IPS DF 4.7 (cell line): ENCODE data around the gene PARVA.

Experiments used
- DNase-seq: peaks from one replicate; pipeline ENCODE4 v3.0.0-alpha.2; 2013; ENCODE audit warnings: low spot score; ENCODE audit errors: extremely low read depth

Gene PARVA

DNA sequence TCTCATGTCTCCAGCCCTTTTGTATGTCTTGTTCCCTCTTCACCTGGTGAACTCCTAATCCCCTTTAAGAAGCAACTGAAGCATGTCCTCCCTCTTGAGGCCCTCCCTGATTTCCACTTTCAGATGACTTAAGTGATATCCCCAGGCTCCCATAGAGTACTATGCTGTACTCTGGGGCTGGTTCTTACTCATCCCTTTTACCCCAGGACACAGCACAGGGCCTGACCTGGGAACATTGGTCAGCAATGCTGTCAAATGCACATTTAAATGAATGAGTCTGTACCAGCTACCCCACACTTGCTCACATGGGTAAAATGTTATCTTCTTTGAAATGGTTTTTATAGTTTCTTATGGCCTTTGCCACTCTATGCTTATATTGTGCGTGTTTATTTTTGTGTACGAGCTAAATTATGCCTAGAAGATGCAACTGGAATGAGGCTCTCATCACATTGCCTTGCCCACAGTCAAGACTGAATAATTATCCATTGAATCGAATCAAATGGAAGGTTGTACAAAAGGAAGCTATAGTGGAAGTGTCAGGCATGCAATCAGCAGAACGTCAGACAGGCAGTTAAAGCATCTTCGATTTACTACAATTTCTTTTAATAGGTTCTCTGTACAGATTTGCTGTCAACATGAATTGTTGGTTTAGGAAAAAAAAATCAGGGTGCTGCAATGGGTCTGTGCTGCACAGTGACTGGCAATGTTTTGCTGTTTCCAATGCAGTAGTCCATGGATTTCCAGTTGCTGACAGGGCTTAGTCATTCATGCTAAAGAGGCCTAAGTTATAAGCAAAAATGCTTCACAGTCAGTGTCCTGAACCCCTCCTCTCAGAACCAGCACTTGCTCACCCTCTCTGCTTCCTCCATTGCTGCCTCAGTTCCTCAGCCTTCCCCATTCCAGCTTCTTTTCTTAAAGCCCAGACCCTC is 79.5 kb downstream of the PARVA start:
- DNase-seq: no peak

DNA sequence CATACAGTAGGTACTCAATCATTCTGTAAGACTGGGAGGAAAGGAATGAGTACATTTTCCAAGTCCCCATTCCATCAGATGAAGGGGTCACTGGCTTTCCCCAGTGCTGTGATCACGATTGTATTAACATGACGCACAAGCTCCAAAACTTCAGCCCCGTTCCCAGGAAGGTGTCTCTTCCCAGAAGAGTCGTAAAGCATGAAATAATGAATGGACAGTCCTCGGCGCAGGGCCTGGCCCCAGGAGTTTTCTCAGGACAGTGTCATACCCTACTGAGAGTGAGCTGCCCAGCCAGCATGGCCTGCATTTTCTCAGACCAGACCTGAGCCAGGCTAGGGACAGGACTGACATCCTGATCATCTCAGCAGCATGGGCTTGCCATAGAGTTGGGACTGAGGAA is 80.7 kb downstream of the PARVA start:
- DNase-seq: no peak

DNA sequence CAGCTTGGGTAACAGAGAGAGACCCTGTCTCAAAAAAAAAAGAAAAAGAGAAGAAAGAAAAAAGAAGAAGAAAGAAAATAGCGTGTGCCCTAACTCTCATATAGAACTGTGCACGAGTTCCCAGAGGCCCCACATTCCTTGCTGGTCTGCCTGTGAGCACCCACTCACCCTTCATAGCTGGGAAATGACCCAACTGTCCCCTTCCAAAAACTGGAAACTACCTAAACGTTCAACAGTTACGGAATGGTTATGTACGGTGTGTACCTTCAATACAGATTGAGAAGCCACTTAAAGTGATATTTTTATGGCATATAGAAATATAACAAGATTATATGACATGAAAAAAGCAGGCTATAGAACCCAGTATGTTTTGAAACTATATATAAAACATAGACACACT is 82.0 kb downstream of the PARVA start:
- DNase-seq: no peak

DNA sequence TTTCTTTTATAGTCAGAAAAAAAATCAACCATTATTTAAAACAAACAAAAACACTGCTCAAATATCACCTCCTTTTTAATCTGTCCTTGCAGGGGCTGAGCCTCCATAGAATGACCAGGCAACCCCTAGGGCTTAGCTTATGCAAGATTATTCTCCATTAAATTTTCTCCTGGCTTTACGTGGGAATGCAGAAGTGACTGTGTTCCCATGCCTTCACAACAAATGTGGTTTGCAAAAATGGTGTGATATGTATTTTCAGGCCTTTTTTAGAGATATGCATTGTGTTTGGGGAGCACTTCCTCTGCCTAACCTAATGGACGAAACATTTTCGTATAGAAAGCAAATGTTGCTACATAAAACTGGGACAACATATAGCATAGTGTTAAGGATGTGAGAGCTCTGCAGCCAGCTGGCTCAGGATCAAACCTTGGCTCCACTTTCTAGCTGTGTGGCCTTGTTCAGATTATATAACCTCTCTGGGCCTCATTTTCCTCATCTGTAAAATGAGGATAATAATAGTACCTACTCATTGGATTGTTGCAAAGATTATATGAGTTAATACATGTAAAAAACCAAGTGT is 82.6 kb downstream of the PARVA start:
- no peak for DNase-seq

DNA sequence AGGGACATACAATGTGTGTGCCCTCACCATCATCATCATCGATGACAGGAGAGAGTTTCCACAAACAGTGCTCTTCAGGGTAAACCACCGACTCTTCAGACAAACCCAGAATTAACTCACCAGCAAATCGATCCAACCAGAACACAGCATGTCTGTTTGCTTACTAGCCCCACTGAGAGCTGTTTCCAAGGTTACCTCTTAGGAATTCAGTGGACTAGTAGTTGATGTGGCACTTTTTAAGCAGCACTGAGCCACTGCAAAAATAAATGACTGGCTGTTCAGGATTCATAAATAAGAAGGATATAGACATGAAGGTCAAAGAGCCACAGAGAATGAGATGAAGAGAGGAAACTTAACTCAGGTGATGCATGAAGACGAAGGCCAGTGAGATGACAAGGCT is 83.1 kb downstream of the PARVA start:
- no peak for DNase-seq

DNA sequence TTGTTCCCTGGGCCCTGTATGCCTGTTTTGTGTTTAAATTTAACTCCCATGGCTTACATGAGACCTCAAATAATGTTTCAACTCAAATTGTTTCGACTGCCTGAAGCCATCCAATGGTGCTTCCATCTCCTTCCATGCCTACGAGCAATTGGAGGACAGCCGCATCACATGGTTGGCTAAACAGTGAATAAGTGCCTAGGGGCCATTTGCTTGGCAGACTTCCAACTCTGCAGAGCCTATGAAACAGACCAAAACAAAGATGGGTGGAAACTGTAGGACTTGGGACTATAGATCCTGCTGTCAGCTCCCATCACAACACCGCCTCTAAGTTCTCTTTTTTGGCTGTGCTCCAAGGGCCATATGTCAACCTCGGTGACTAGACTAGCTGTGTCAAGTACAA is 84.1 kb downstream of the PARVA start:
- no peak for DNase-seq

DNA sequence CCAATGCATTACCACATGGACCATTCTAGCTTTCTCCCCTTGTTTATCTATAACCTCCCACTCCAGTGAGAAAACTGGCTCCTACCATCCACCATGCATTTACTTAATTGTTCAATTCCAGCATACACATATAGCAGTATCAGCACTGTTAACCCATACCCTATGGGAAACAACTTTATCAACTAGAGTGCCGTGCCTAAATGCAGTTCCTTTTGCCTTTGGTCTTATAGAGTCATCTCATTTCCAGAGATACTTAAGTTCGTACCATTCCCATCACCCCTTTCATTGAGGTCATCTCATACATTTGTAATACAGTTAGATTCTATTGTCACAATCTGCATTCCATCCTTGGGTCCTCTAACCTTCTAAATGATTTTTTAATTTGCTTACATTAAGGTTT is 86.9 kb downstream of the PARVA start:
- DNase-seq: no peak

DNA sequence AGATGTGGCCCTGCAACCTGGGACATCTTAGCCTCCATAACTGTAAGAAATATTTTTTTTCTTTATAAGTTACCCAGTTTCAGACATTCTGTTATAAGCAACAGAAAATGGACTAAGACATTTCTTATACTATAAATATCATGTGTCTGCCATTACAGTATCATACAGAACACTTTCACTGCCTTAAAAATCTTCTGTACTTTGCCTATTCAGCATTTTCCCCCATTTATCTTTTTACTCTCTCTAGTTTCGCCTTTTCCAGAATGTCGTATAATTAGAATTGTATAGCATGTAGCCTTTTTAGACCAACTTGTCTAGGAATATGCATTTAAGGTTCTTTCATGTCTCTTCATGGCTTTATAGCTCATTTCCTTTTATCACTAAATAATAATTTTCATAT is 88.0 kb downstream of the PARVA start:
- DNase-seq: no peak

DNA sequence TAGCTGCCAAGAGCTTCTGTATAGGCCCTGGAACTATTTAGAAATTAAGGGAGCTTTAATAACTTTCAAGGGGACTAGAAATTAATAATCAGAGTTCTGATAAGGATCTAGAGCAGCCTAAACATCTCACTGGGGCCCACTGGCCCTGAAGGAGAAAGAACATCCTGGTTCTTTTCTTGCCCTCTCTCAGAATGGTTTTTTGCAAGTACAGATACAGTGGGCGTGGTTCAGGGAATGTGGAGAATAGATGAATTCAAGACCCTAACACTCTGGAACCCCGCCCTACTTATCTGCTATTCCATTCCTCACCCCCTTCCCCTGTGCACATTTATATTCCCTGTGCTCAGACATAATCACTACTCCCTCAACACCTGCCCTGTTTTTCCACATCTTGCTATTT is 90.2 kb downstream of the PARVA start:
- DNase-seq: no peak

DNA sequence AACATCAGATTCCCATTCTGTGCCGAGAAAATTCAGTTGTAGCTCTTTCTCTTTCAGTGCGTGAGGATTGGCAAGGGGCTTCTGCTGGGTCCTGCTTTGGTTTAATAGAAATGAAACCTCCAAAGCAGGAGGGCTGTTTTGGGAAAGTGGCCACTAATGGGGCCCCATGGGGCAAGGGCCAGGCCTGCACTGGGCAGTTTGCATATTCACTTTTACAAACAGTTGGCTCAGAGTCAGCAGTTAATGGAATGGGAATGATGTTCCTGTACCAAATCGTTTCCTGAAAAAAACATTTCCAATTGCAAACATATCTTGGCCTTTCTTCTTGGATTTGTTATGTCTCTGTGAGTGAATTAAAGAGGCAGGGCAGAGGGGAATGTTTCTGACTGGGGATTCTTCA is 92.1 kb downstream of the PARVA start:
- DNase-seq: no peak

DNA sequence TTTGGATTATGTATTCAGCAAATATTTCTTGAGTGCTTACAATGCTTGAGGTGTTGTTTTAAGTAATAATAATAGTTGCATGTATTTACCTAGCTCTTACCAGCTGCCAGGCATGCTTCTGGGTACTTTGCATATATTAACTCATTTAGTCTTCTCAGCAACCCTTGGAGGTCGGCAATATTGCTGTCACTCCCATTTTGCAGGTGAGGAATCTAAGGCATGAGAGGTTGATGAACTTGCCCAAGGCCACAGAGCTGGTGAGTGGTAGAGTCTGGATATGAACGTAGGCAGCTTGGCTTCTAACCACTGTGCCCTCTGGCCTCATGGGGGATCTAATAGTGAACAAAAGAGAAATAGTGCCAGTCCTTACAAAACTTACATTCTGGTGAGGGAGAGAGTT is 92.9 kb downstream of the PARVA start:
- DNase-seq: no peak

DNA sequence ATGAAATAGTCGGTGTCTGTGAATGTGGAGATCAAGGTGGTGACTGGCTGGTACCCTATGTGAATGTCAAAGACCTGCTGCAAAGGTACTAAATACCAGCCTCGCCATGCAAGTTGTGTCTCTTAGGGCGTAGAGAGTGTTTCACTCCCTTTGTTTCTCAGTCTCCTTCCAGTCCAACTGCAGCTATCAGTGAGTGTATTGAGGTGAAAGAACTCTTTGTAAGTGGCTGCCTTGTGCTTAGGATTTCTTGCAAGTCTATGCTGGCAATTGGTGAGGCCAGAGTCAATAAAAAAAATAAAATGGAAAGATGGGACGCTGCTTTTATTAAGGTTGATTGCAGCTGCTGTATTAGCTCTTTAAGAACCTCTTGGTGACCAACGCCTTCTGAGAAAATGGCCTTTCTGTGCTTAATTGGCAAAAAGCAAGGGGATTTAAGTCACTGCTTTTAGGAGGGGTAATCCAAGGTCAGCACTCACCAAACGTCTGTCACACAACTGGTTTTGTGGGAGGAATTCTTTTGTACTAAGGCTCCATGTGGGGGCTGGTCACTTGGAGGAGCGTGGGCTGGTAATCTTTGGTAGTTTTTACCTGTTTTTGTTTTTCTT is 95.1 kb downstream of the PARVA start:
- DNase-seq: no peak

DNA sequence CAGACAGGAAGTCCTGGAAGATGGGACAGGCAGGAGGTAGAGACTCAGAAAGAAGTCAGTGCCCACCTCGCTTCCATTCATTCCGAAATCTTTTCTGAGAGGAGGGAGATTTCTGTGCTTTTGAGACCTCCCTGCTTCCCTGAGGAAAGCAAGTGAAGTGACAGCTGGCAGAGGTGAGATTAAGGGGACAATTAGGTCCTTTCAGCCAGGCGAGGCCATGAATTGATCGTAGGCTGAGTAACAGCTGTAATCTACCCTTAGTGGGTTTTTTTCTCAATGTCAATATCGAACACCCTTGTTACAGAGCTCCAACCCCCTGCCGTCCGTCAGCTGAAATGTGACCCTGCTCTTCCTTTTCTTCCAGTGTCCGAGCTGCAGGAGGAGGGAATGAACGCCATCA is 96.0 kb downstream of the PARVA start:
- DNase-seq: no peak

DNA sequence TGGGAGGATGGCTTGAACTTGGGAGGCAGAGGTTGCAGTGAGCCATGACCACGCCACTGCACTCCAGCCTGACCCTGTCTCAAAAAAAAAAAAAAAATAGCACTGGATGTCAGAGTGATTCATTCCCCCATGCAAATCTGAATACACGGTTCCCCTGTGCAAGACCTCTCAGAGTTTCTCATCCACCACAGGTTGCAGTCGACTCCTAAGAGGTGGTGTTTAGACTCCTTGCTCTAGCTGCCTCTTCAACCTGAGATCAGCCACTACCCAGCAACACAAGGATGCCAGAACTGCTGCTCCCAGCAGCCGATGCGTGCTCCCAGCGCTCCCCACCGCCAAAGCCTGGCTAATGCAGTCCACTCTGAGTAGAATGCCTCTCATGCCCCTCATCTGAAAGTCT is 97.5 kb downstream of the PARVA start:
- DNase-seq: no peak

DNA sequence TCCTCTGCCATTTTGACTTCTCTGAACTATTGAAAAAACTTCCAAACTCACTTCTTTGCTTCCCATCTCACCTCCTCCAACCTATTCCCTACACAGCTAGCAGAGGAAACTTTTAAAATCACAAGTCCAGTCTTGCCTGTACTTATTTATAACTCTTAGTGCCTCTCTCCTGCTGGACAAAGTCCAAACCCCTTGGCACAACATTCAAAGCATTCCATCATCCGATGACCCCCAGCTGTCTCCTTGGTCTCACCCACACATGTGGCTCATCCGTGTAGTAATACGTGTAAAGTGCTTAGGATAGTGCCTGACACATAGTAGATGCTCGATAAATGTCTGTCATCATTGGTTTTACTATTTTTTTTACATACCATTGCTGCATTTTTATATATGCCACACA is 101.4 kb downstream of the PARVA start:
- DNase-seq: no peak

DNA sequence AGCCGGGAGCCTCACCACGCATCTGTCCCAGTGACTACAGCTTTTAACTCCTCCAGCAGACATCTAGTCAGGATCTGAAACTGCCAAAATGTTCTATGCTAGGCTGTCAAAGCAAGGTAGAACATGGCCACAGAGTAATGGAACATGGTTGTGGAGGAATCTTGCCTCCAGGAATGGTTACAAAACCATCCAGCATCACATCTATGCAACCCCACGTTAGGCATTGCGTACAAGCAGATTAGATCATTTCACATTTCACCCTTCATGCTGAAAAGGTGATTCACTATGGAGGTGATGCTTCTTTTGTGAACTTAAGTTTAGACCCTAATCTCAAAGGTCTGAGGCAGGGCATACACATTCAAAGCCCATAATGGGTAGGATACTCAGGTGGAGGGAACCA is 103.0 kb downstream of the PARVA start:
- no peak for DNase-seq

DNA sequence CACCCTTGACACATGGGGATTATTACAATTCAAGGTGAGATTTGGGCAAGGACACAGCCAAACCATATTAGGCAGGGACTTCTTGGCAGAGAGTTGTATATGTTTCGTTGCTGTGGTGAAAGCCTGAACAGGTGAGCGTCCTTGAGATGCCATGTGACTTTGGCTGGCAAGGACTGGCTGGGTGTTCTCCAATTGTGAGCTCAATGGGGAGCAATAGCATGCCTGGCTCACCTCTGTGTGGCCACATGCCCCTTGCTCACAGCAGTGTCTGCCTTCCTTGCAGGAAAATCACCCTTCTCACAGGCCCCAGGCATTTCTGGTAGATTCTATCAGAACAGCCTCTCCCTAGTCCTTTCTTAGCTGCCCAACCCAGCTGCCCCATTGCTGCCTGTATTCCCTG is 105.5 kb downstream of the PARVA start:
- DNase-seq: no peak

DNA sequence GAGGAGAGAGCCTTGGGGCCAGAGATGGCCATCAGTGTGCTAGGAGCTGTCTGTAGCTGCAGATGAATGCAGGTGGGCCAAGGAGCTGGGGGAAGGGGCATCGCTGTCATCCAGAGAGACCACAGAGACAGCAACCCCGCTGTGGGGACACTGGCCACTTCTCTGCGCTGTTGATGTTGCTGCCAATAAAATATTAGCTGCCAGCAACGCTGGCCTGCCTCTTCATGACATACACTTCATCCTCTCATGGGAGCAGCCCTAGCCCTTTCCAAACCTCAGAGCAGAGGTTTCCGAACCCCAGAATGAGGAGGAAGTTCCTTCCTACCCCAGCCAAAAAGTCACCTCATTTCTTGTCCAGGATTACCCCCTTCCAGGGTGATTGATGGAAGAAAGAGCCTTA is 106.2 kb downstream of the PARVA start:
- DNase-seq: no peak

DNA sequence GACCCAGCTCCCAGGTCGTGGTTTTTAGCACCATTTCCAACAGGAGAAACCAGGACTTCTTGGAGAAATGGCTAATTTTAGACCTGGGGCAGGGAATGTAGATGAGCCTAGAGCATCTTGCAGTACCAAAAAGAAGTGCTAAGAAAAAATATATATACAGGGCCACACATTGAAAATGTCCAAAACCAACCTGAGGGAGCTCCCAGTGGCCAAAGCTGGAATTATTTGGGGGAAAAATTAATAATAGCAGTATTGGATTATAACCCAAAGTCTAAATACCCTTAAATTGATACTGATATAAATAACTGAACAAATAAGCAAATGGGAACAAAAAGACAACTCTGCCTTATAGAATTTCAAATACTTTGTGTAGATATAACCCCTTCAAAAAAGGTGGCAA is 108.0 kb downstream of the PARVA start:
- no peak for DNase-seq

DNA sequence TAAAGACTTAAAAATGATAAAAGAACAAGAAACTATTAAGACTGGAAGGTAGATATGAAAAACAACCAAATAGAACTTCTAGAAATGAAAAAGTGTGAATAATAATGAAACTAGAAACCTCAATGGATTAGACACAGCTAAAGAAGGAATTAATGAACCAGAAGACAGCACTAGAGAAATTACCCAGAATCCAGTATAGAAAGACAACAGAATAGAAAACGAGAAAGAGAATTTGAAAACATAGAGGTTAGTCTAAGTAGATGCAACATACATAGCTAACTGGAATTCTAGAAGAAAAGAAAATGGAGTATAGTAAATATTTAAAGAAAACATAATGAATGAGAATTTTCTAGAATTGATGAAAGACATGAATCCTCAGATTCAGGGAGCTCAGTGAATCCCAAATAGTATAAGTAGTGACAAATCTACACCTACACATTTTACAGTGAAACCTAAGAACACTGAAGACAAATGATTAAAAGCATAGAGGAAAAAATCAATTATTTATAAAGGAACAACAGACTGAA is 111.9 kb downstream of the PARVA start:
- no peak for DNase-seq

DNA sequence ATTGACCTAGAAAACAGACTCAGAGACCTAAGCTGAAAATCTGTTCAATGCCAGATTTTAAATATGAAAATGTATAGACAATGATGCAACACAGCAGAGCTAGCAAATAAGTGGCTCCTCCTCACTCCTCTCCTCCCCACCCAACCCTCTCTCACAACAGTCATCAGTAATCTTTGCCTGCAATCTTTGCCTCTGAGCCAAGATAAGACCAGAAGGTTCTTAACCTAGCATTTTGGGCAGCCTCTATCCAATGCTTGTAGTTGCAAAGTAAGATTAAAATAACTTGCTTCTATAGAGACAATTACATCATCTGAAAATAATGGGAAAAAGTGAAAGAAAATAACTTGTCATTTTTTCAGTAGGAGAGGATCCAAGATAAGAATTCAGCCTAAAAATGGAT is 117.3 kb downstream of the PARVA start:
- no peak for DNase-seq

DNA sequence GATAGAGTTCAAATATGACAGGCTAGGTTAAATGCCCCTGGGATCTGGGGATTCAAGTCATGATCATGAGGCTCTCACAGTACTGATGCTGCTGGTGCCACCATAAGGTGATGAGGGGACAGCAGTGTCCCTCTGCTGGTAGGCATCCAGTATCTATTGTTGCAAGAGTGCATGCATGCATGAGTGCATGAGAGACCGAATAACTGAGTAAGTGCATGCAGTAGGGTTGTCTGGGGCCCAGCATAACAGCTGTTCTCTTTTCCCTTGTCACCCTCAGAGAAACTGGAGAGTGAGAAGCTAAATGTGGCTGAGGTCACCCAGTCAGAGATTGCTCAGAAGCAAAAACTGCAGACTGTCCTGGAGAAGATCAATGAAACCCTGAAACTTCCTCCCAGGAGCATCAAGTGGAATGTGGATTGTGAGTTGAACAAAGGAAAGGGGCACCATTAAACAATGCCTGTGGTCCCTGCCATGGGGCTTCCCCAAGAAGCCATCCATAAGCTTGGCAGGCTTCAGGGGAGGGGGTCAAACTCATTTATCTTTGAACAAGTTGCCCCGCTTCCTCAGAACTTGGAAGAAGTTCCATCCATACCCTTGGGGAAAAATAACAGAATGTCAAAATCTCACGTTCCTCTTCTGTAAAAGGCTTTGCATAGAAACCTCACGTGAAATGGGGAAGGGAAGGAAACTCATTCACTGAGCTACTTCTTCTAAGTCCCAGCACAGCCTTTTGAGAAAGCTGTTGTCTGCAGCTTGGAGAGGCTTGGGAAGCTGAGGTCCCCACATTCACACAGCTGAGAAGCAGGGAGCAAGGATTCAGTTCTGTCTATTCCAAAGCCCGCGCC is 119.0 kb downstream of the PARVA start:
- DNase-seq: no peak
